H1 (cell line): ENCODE measurements around the gene PAQR7. TPM values are rescaled to one million over a fixed set of nuclear protein-coding genes. Genes with fewer than 3 reads are reported as not detected.
"Not testable (repeated sequence)": the region's sequence is repeated elsewhere in the genome, so short reads cannot be mapped to it uniquely, and the experiment has no call there.

ENCODE experiments used
- CTCF ChIA-PET: fragments of 300-600 bp; sonication (Branson Sonifier 250); formaldehyde crosslinking; loops from one replicate; lab custom pipeline; 2021; ENCODE audit not compliant: partially characterized antibody; lab: Charles Lee
- POLR2A ChIA-PET: fragments of 300-600 bp; sonication (Branson Sonifier 250); formaldehyde crosslinking; loops from one replicate; lab custom pipeline; 2021; ENCODE audit warnings: inconsistent platforms; ENCODE audit not compliant: partially characterized antibody; lab: Charles Lee
- DNase-seq, 2 experiments: peaks; one replicate each; pipeline versions ENCODE4 v3.0.0 to v3.0.0-alpha.2; 2010 to 2022; ENCODE audit warnings: low spot score in 2 of 2, low read depth in 1 of 2, mixed read lengths in 1 of 2
- FAIRE-seq: peaks from 2 replicates; lab custom pipeline; 2011; peaks lifted over from hg19 to GRCh38; lab: Jason Lieb, UNC
- H2AFZ ChIP-seq: 2 replicates; pipeline ENCODE4 v1.8.1; 2012; ENCODE audit warnings: low read length, inconsistent platforms
- H2AK5ac ChIP-seq: 2 replicates; pipeline ENCODE4 v1.6.1; 2013; ENCODE audit warnings: low read depth, low read length
- H2BK120ac ChIP-seq: replicated peaks from 2 replicates; pipeline ENCODE3; 2013; ENCODE audit warnings: low read depth, low read length, inconsistent platforms
- H2BK12ac ChIP-seq: 2 replicates; pipeline ENCODE4 v1.6.1; 2013; ENCODE audit warnings: low read depth, low read length
- H2BK15ac ChIP-seq: 2 replicates; pipeline ENCODE4 v1.6.1; 2013; ENCODE audit warnings: low read length
- H2BK20ac ChIP-seq: 2 replicates; pipeline ENCODE4 v1.6.1; 2013; ENCODE audit warnings: low read length
- H2BK5ac ChIP-seq: 2 replicates; pipeline ENCODE4 v1.6.1; 2013; ENCODE audit warnings: low read depth, low read length
- H3K14ac ChIP-seq: 2 replicates; pipeline ENCODE4 v1.6.1; 2013; ENCODE audit warnings: inconsistent platforms; ENCODE audit not compliant: insufficient read length
- H3K18ac ChIP-seq: 2 replicates; pipeline ENCODE4 v1.6.1; 2013; ENCODE audit warnings: low read length; ENCODE audit errors: extremely low read depth
- H3K23ac ChIP-seq: 2 replicates; pipeline ENCODE4 v1.6.1; 2013; ENCODE audit warnings: inconsistent platforms; ENCODE audit not compliant: insufficient read length
- H3K23me2 ChIP-seq: 2 replicates; pipeline ENCODE4 v1.6.1; 2013; ENCODE audit warnings: low read depth, low read length
- H3K27ac ChIP-seq: 2 replicates; pipeline ENCODE4 v1.6.1; 2011; ENCODE audit warnings: low read depth, low read length, inconsistent platforms
- H3K27me3 ChIP-seq, 4 experiments: replicated peaks in 1 of 4; 1 replicate in 1 of 4; 2 replicates in 3 of 4; pipeline versions ENCODE4 v1.6.1 to v1.8.1; 2011 to 2013; ENCODE audit warnings: low read length in 3 of 4, mild to moderate bottlenecking in 3 of 4, inconsistent platforms in 2 of 4, mixed read lengths in 2 of 4, moderate library complexity in 1 of 4; ENCODE audit not compliant: control insufficient read depth in 3 of 4, insufficient read depth in 3 of 4; ENCODE audit errors: extremely low read depth in 1 of 4
- H3K36me3 ChIP-seq, 4 experiments: 2 replicates each; pipeline versions ENCODE4 v1.6.1 to v1.8.1; 2011 to 2013; ENCODE audit warnings: mild to moderate bottlenecking in 4 of 4, low read length in 3 of 4, moderate library complexity in 2 of 4, control low read depth in 1 of 4, inconsistent platforms in 1 of 4; ENCODE audit not compliant: insufficient read depth in 4 of 4, control insufficient read depth in 2 of 4
- H3K4ac ChIP-seq: replicated peaks from 2 replicates; pipeline ENCODE3; 2013; ENCODE audit warnings: low read length, low read depth, mixed read lengths, inconsistent platforms; ENCODE audit not compliant: insufficient read length
- H3K4me1 ChIP-seq, 4 experiments: replicated peaks in 1 of 4; 1 replicate in 1 of 4; 2 replicates in 3 of 4; pipeline versions ENCODE4 v1.6.1 to v1.8.1; 2011 to 2013; ENCODE audit warnings: low read length in 3 of 4, inconsistent platforms in 2 of 4, mixed read lengths in 1 of 4; ENCODE audit not compliant: insufficient read depth in 4 of 4, control insufficient read depth in 3 of 4
- H3K4me2 ChIP-seq, 2 experiments: 2 replicates each; pipeline versions ENCODE4 v1.6.1 to v1.8.1; 2011 to 2013; ENCODE audit warnings: low read depth in 2 of 2, low read length in 2 of 2, control low read depth in 1 of 2, inconsistent platforms in 1 of 2, mild to moderate bottlenecking in 1 of 2; ENCODE audit not compliant: insufficient read depth in 1 of 2
- H3K4me3 ChIP-seq, 4 experiments: fragments of 200-600, 300-600 bp in 1 of 4; sonication (generic), shearing (Covaris generic), sonication (Bioruptor Twin) in 1 of 4; 2 replicates each; pipeline versions ENCODE4 v1.5.1 to v1.8.1; 2011 to 2016; ENCODE audit warnings: low read length in 4 of 4, low read depth in 3 of 4, control low read depth in 2 of 4, inconsistent platforms in 2 of 4, mild to moderate bottlenecking in 2 of 4, mixed read lengths in 1 of 4, moderate library complexity in 1 of 4; ENCODE audit not compliant: insufficient read depth in 2 of 4; ENCODE audit errors: extremely low read depth in 1 of 4
- H3K56ac ChIP-seq: replicated peaks from 2 replicates; pipeline ENCODE3; 2013; ENCODE audit warnings: low read depth, mild to moderate bottlenecking, mixed read lengths, low read length, inconsistent platforms; ENCODE audit not compliant: insufficient read length
- H3K79me1 ChIP-seq: 2 replicates; pipeline ENCODE4 v1.6.1; 2013; ENCODE audit warnings: low read depth, low read length, control low read depth
- H3K79me2 ChIP-seq, 2 experiments: 2 replicates each; pipeline versions ENCODE4 v1.6.1 to v1.8.1; 2012 to 2013; ENCODE audit warnings: low read length in 2 of 2, mild to moderate bottlenecking in 2 of 2, inconsistent platforms in 1 of 2; ENCODE audit not compliant: insufficient read depth in 2 of 2, control insufficient read depth in 1 of 2
- H3K9ac ChIP-seq, 4 experiments: replicated peaks in 1 of 4; 1 replicate in 1 of 4; 2 replicates in 3 of 4; pipeline versions ENCODE4 v1.6.1 to v1.8.1; 2011 to 2013; ENCODE audit warnings: low read depth in 3 of 4, low read length in 3 of 4, control low read depth in 2 of 4, mild to moderate bottlenecking in 2 of 4, moderate library complexity in 2 of 4, inconsistent platforms in 1 of 4; ENCODE audit errors: extremely low read depth in 1 of 4
- H3K9me3 ChIP-seq, 2 experiments: 2 replicates each; pipeline versions ENCODE4 v1.6.1 to v1.8.1; 2012 to 2013; ENCODE audit warnings: mild to moderate bottlenecking in 2 of 2, moderate library complexity in 2 of 2, control low read depth in 1 of 2, inconsistent platforms in 1 of 2, low read depth in 1 of 2, low read length in 1 of 2, mixed read lengths in 1 of 2; ENCODE audit not compliant: insufficient read depth in 2 of 2
- H4K20me1 ChIP-seq, 2 experiments: replicated peaks in 1 of 2; 2 replicates each; pipeline versions ENCODE3 to v1.8.1; 2011 to 2013; ENCODE audit warnings: inconsistent platforms in 2 of 2, low read length in 2 of 2, mild to moderate bottlenecking in 1 of 2; ENCODE audit not compliant: insufficient read depth in 2 of 2, control insufficient read depth in 1 of 2
- H4K5ac ChIP-seq: 2 replicates; pipeline ENCODE4 v1.6.1; 2013; ENCODE audit warnings: low read length, low read depth, mixed read lengths, inconsistent platforms; ENCODE audit not compliant: insufficient read length
- H4K8ac ChIP-seq: 2 replicates; pipeline ENCODE4 v1.8.0; 2013; ENCODE audit warnings: mild to moderate bottlenecking, moderate library complexity, low read length, inconsistent platforms; ENCODE audit not compliant: insufficient read depth; ENCODE audit errors: extremely low read depth
- H4K91ac ChIP-seq: replicated peaks from 2 replicates; pipeline ENCODE3; 2013; ENCODE audit warnings: low read length, mixed read lengths, inconsistent platforms; ENCODE audit not compliant: insufficient read length
- CHD1 ChIP-seq: IDR thresholded peaks from 2 replicates; pipeline ENCODE4 v1.6.1; 2012; ENCODE audit warnings: low read depth, low read length, improper control_type of control experiment
- CTCF ChIP-seq, 3 experiments: IDR thresholded peaks; 1 replicate in 2 of 3; 2 replicates in 1 of 3; pipeline versions ENCODE4 v1.5.1 to v1.6.1; 2011; ENCODE audit warnings: low read length in 3 of 3, mild to moderate bottlenecking in 3 of 3, inconsistent platforms in 2 of 3, low read depth in 1 of 3, moderate library complexity in 1 of 3; ENCODE audit not compliant: insufficient read depth in 1 of 3; ENCODE audit errors: control extremely low read depth in 1 of 3
- GABPA ChIP-seq: IDR thresholded peaks from 2 replicates; pipeline ENCODE4 v1.6.1; 2011; ENCODE audit warnings: mild to moderate bottlenecking, low read length, moderate library complexity, borderline replicate concordance; ENCODE audit not compliant: insufficient read depth
- GTF2F1 ChIP-seq: IDR thresholded peaks from 2 replicates; pipeline ENCODE4 v1.6.1; 2012; ENCODE audit warnings: low read depth, low read length, improper control_type of control experiment, borderline replicate concordance
- MAFK ChIP-seq: IDR thresholded peaks from 2 replicates; pipeline ENCODE4 v1.6.1; 2012; ENCODE audit warnings: low read depth, mild to moderate bottlenecking, improper control_type of control experiment, low read length
- WGBS, 2 experiments: shearing (Covaris generic) in 1 of 2; methylation state at CpG; one replicate each; pipeline versions ENCODE4 v1.1.6 to v1.1.7; 2013 to 2015; ENCODE audit warnings: low lambda C conversion rate in 2 of 2, mixed read lengths in 2 of 2, inconsistent platforms in 1 of 2, low coverage in 1 of 2, missing lambda C conversion rate in 1 of 2; ENCODE audit not compliant: insufficient replicate concordance in 2 of 2, insufficient coverage in 1 of 2, insufficient read length in 1 of 2; ENCODE audit errors: extremely low coverage in 1 of 2, missing lambda C conversion rate in 1 of 2; 5-methylcytosine and 5-hydroxymethylcytosine counted together
- polyA plus RNA-seq, 7 experiments: library from polyadenylated mRNA; depleted of rRNA in 3 of 7; stranded (reverse) in 5 of 7; unstranded in 2 of 7; fragments of >200 nt in 5 of 7; fragments of 200-250 nt in 2 of 7; gene quantifications; 1 replicate in 5 of 7; 2 replicates in 1 of 7; 4 replicates in 1 of 7; pipeline versions ENCODE4 v1.2.1 to v1.2.3, GENCODE V29; 2011 to 2013; ENCODE audit warnings: missing spikeins in 2 of 7, mixed read lengths in 2 of 7
- total RNA-seq: library from RNA; stranded (reverse); fragmentation: NEBNext Ultra II Directional; extraction: Animal tissue kit (Norgen Biotek cat#: 25700); gene quantifications from 2 replicates; pipeline ENCODE4 v1.2.1, GENCODE V29; 2021

Gene PAQR7
- total and polyA plus RNA-seq, 2 of the 8 experiments (the other 6 are each of a cell fraction or from before 2014, with no cell fraction given) = 7.3 to 7.4 TPM

GRCh38 chr1:25843483-25843882 lies 32.0 kb downstream of the PAQR7 start (continued):
- TF ChIP-seq GABPA (no peak), CHD1 (no peak), CTCF (IDR thresholded peaks at IDR 0.05; ENCODE audit: control extremely low read depth in 1 of 3, insufficient read depth in 1 of 3, low read depth in 1 of 3, low read length in 3 of 3) (no peak), MAFK (no peak), GTF2F1 (no peak)
- TF ChIP-seq, all 59 proteins: peak for 0

GRCh38 chr1:25839808-25840207 lies 35.7 kb downstream of the PAQR7 start:
- H2BK20ac ChIP-seq, H2BK15ac ChIP-seq, H3K14ac ChIP-seq, H2BK120ac ChIP-seq, H3K4me3 ChIP-seq, H3K4me1 ChIP-seq, H3K9me3 ChIP-seq, H3K27ac ChIP-seq, H3K79me1 ChIP-seq, H3K18ac ChIP-seq, H2AFZ ChIP-seq, H3K23me2 ChIP-seq, H3K56ac ChIP-seq, H4K8ac ChIP-seq, DNase-seq, H3K9ac ChIP-seq, H2AK5ac ChIP-seq, H2BK12ac ChIP-seq, H3K27me3 ChIP-seq, H4K5ac ChIP-seq, FAIRE-seq, H4K91ac ChIP-seq, H3K23ac ChIP-seq, H3K4me2 ChIP-seq, H3K4ac ChIP-seq, H2BK5ac ChIP-seq, H4K20me1 ChIP-seq: not testable (repeated sequence)
- WGBS, 2 experiments = 90% methylated on average over 4 of the region's 4 CpGs; no CpG with 5 or more reads in 1 of the 2 experiments
- CTCF ChIA-PET = interaction anchor here (0.8 to 1.4 kb wide), 3 partner anchors 8 to 158 kb away, joined by 3 to 4 read pairs (median 3); partner anchors contain the start of gene PAFAH2
- peaks cover 4 to 21% (median 15%) of the 10 kb centered on the region in 4 experiments; a peak in 7 of 8 replicates for H3K36me3 ChIP-seq
- POLR2A ChIA-PET = interaction anchor here (1.2 to 2.0 kb wide), 2 partner anchors 10 to 19 kb away, joined by 6 read pairs; no protein-coding TSS in a partner anchor
- peaks cover 0 to 39% of the 10 kb centered on the region in 2 experiments; a peak in 3 of 4 replicates for H3K79me2 ChIP-seq
